ENCODE results near the gene CFAP221. TPM values are rescaled to one million over a fixed set of nuclear protein-coding genes. Genes with fewer than 3 reads are reported as not detected.
A peak's percentile ranks its signal among the peaks of the same experiment; 100 is the strongest.

The CFAP221 gene
- total RNA-seq, 1 donor from 2014 or later: 0.61 TPM

DNA sequence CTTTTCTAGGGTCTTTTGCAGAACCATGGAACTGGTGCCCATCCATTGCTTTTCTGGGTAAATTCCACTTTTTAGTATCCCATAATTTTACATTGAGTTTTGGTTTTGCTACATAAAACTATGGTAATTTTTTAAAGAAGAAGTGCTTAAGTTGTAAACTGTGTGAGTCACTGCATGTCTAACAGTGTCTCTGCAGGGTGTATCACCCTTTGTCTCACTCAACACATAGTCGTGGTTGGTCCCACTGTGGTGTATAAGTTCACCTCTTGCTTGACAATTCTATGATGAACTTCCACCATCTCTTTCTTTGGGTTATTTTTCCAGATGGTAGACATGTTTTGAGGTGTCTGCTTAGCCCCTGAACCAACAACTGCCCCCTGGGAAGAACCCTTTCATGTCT is 30.4 kb upstream of the CFAP221 start:
- no peak overlapping the region for H3K4me2 ChIP-seq (ENCODE audit: low read length)
- Mint-ChIP-seq H3K4me3 (ENCODE audit: unreplicated experiment) (no peak overlapping the region), H3K27ac (ENCODE audit: unreplicated experiment) (no peak overlapping the region), H3K4me1 (ENCODE audit: low read depth, unreplicated experiment) (no peaks in the 10 kb centered on the region), H3K27me3 (ENCODE audit: low read depth, unreplicated experiment) (peaks cover 35% of the 10 kb centered on the region), H3K9me3 (ENCODE audit: unreplicated experiment) (peaks cover 10% of the 10 kb centered on the region), H3K36me3 (ENCODE audit: low read depth, unreplicated experiment) (peaks cover 3% of the 10 kb centered on the region)
- TF ChIP-seq, protein P1, sequence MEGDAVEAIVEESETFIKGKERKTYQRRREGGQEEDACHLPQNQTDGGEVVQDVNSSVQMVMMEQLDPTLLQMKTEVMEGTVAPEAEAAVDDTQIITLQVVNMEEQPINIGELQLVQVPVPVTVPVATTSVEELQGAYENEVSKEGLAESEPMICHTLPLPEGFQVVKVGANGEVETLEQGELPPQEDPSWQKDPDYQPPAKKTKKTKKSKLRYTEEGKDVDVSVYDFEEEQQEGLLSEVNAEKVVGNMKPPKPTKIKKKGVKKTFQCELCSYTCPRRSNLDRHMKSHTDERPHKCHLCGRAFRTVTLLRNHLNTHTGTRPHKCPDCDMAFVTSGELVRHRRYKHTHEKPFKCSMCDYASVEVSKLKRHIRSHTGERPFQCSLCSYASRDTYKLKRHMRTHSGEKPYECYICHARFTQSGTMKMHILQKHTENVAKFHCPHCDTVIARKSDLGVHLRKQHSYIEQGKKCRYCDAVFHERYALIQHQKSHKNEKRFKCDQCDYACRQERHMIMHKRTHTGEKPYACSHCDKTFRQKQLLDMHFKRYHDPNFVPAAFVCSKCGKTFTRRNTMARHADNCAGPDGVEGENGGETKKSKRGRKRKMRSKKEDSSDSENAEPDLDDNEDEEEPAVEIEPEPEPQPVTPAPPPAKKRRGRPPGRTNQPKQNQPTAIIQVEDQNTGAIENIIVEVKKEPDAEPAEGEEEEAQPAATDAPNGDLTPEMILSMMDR (IDR thresholded peaks at IDR 0.05; ENCODE audit: insufficient read depth, low read depth, low read length): no peak
- H3K4me1 ChIP-seq (ENCODE audit: insufficient read depth, low read length): no peaks in the 10 kb centered on the region
- no peak overlapping the region for H3K27ac ChIP-seq (ENCODE audit: low read depth, low read length)
- peak; percentile 37 for FAIRE-seq
- no peaks in the 10 kb centered on the region for H3K36me3 ChIP-seq (ENCODE audit: insufficient read depth, low read length)
- no peak overlapping the region for H3K9ac ChIP-seq (ENCODE audit: low read length)
- no peaks in the 10 kb centered on the region for H3K79me2 ChIP-seq (ENCODE audit: insufficient read depth, low read length)
- no peak overlapping the region for H2AFZ ChIP-seq (ENCODE audit: low read depth, low read length)
- DNase-seq (ENCODE audit: low read depth): no peak
- H3K4me3 ChIP-seq (ENCODE audit: insufficient read depth, low read depth, low read length): no peak overlapping the region
- no peaks in the 10 kb centered on the region for H3K27me3 ChIP-seq (ENCODE audit: insufficient read depth, low read length)
- no peaks in the 10 kb centered on the region for H4K20me1 ChIP-seq (ENCODE audit: insufficient read depth, low read length)
- no peaks in the 10 kb centered on the region for H3K9me3 ChIP-seq (ENCODE audit: insufficient read depth, low read depth, low read length)

- no peaks in the 10 kb centered on the region for H3K36me3 ChIP-seq (ENCODE audit: insufficient read depth, low read length)
- no peak overlapping the region for H3K4me3 ChIP-seq (ENCODE audit: insufficient read depth, low read depth, low read length)
- H3K79me2 ChIP-seq (ENCODE audit: insufficient read depth, low read length): no peaks in the 10 kb centered on the region
- H3K9me3 ChIP-seq (ENCODE audit: insufficient read depth, low read depth, low read length): no peaks in the 10 kb centered on the region
- Mint-ChIP-seq H3K27me3 (ENCODE audit: low read depth, unreplicated experiment) (peaks cover 39% of the 10 kb centered on the region), H3K36me3 (ENCODE audit: low read depth, unreplicated experiment) (peaks cover 3% of the 10 kb centered on the region), H3K9me3 (ENCODE audit: unreplicated experiment) (peaks cover 11% of the 10 kb centered on the region), H3K27ac (ENCODE audit: unreplicated experiment) (no peak overlapping the region), H3K4me3 (ENCODE audit: unreplicated experiment) (no peak overlapping the region), H3K4me1 (ENCODE audit: low read depth, unreplicated experiment) (no peaks in the 10 kb centered on the region)
- no peaks in the 10 kb centered on the region for H4K20me1 ChIP-seq (ENCODE audit: insufficient read depth, low read length)
- H3K4me1 ChIP-seq (ENCODE audit: insufficient read depth, low read length): no peaks in the 10 kb centered on the region
- no peak for FAIRE-seq
- H3K4me2 ChIP-seq (ENCODE audit: low read length): no peak overlapping the region
- H3K27ac ChIP-seq (ENCODE audit: low read depth, low read length): no peak overlapping the region
- H2AFZ ChIP-seq (ENCODE audit: low read depth, low read length): no peak overlapping the region
- TF ChIP-seq, protein P1 (IDR thresholded peaks at IDR 0.05; ENCODE audit: insufficient read depth, low read depth, low read length): no peak
- no peak for TF ChIP-seq EZH2 (IDR thresholded peaks at IDR 0.05; ENCODE audit: insufficient read depth, low read length)
- no peak overlapping the region for H3K9ac ChIP-seq (ENCODE audit: low read length)
- no peaks in the 10 kb centered on the region for H3K27me3 ChIP-seq (ENCODE audit: insufficient read depth, low read length)
- DNase-seq (ENCODE audit: low read depth): no peak
Observed at GRCh38 chr2:119516121-119516520, 28.1 kb upstream of the CFAP221 start.

DNA sequence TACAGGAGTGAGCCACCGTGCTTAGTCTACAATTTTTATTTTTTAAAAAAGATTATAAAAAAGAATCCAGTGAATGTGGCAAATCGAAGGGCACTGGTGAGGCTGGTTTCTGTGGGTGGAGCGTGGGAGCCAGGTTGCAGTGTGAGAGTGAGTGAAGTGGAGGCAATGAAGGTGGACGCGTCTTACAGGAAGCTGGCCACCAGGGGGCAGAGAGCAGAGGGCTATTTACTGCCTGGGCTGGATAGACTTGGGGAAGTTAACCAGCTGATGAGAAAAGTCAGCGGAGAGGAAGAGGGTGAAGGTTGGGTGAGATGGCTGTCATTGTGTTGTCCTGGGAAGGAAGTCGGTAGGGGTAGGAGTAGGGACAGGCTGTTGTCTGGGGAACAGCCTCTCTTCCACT is 26.8 kb upstream of the CFAP221 start:
- Mint-ChIP-seq H3K27me3 (ENCODE audit: low read depth, unreplicated experiment) (peaks cover 52% of the 10 kb centered on the region), H3K4me3 (ENCODE audit: unreplicated experiment) (no peak overlapping the region)
- no peak for FAIRE-seq

More for the DNA sequence above, 26.8 kb upstream of the CFAP221 start:
- Mint-ChIP-seq H3K36me3 (ENCODE audit: low read depth, unreplicated experiment) (peaks cover 3% of the 10 kb centered on the region), H3K9me3 (ENCODE audit: unreplicated experiment) (peaks cover 11% of the 10 kb centered on the region), H3K27ac (ENCODE audit: unreplicated experiment) (no peak overlapping the region), H3K4me1 (ENCODE audit: low read depth, unreplicated experiment) (no peaks in the 10 kb centered on the region)
- Histone ChIP-seq H3K9me3 (ENCODE audit: insufficient read depth, low read depth, low read length) (no peaks in the 10 kb centered on the region), H3K4me1 (ENCODE audit: insufficient read depth, low read length) (no peaks in the 10 kb centered on the region), H3K79me2 (ENCODE audit: insufficient read depth, low read length) (no peaks in the 10 kb centered on the region), H3K36me3 (ENCODE audit: insufficient read depth, low read length) (no peaks in the 10 kb centered on the region), H3K4me2 (ENCODE audit: low read length) (no peak overlapping the region), H3K27me3 (ENCODE audit: insufficient read depth, low read length) (peaks cover 2% of the 10 kb centered on the region), H3K9ac (ENCODE audit: low read length) (no peak overlapping the region), H4K20me1 (ENCODE audit: insufficient read depth, low read length) (no peaks in the 10 kb centered on the region), H3K4me3 (ENCODE audit: insufficient read depth, low read depth, low read length) (no peak overlapping the region), H3K27ac (ENCODE audit: low read depth, low read length) (no peak overlapping the region), H2AFZ (ENCODE audit: low read depth, low read length) (no peak overlapping the region)
- peak; percentile 12 for DNase-seq (ENCODE audit: low read depth)
- TF ChIP-seq EZH2 (IDR thresholded peaks at IDR 0.05; ENCODE audit: insufficient read depth, low read length): no peak
- TF ChIP-seq, protein P1 (IDR thresholded peaks at IDR 0.05; ENCODE audit: insufficient read depth, low read depth, low read length): peak; percentile 45

Measured in astrocyte (in vitro differentiated cells and primary cell).